Tongue (tissue), 2 donors: ENCODE results near the gene REC8. TPM values are rescaled to one million over a fixed set of nuclear protein-coding genes. Genes with fewer than 3 reads are reported as not detected.
A peak's percentile ranks its signal among the peaks of the same experiment; 100 is the strongest.
"Not testable (repeated sequence)": the region's sequence is repeated elsewhere in the genome, so short reads cannot be mapped to it uniquely, and the experiment has no call there.

ENCODE experiments used
- DNase-seq: peaks from one replicate; pipeline ENCODE4 v3.0.0-alpha.2; 2015
- total RNA-seq: library from RNA; depleted of rRNA; stranded (reverse); fragments of >200 nt; gene quantifications from one replicate; pipeline ENCODE4 v1.2.3, GENCODE V29; 2014

REC8 gene
- total RNA-seq, 1 donor from 2014 or later = 8.6 TPM

- DNase-seq = no peak
Measured at GRCh38 chr14:24183014-24183481, 11.2 kb downstream of the REC8 start.

- no peak for DNase-seq
Measured at GRCh38 chr14:24184104-24184970, 12.5 kb downstream of the REC8 start.

- DNase-seq = no peak
Measured at GRCh38 chr14:24185026-24185425, 13.1 kb downstream of the REC8 start.

- DNase-seq = no peak
Measured at GRCh38 chr14:24185741-24186140, 13.9 kb downstream of the REC8 start.

- DNase-seq = no peak
Measured at GRCh38 chr14:24186831-24187538, 15.1 kb downstream of the REC8 start.

GRCh38 chr14:24187539-24187915 is 15.6 kb downstream of the REC8 start:
- no peak for DNase-seq

- DNase-seq = peak; percentile 98
Measured at GRCh38 chr14:24188251-24189058, 16.6 kb downstream of the REC8 start, which contains the start of gene IPO4. Gene IPO4 (minus strand): TSS chr14:24188816. CDS start chr14:24188787, 29 bp downstream.

- no peak for DNase-seq
Measured at GRCh38 chr14:24189059-24189375, 17.1 kb downstream of the REC8 start.

GRCh38 chr14:24189460-24189859 is 17.6 kb downstream of the REC8 start:
- no peak for DNase-seq

GRCh38 chr14:24190416-24190815 is 18.5 kb downstream of the REC8 start:
- DNase-seq = no peak

GRCh38 chr14:24192933-24193332 is 21.1 kb downstream of the REC8 start:
- DNase-seq = no peak

- no peak for DNase-seq
Measured at GRCh38 chr14:24194186-24194872, 22.4 kb downstream of the REC8 start.

- DNase-seq = no peak
Measured at GRCh38 chr14:24194873-24195185, 22.9 kb downstream of the REC8 start.

- peak; percentile 93 for DNase-seq
Measured at GRCh38 chr14:24195186-24196070, 23.5 kb downstream of the REC8 start, which contains the start of gene TM9SF1. Gene TM9SF1 (minus strand): TSS chr14:24195441. CDS start chr14:24195019, 422 bp downstream.

GRCh38 chr14:24196071-24197055 is 24.5 kb downstream of the REC8 start:
- peak; percentile 50 for DNase-seq

GRCh38 chr14:24197056-24197450 is 25.2 kb downstream of the REC8 start:
- DNase-seq = no peak

- no peak for DNase-seq
Measured at GRCh38 chr14:24198814-24199524, 27.1 kb downstream of the REC8 start.

GRCh38 chr14:24202538-24202937 is 30.7 kb downstream of the REC8 start:
- not testable (repeated sequence) for DNase-seq
